MM.1S (cell line): ENCODE data around the gene EPHB1.

Experiments
- DNase-seq: peaks from one replicate; pipeline ENCODE4 v3.0.0-alpha.2; 2015
- H2AFZ ChIP-seq: fragments of 300-600 bp; sonication (generic); 2 replicates; pipeline ENCODE4 v1.6.0; 2016; ENCODE audit warnings: antibody characterized with exemption, low read length
- H3F3A ChIP-seq: fragments of 300-600 bp; sonication (generic); 2 replicates; pipeline ENCODE4 v1.6.1; 2016; ENCODE audit warnings: mild to moderate bottlenecking, antibody characterized with exemption, low read length, moderate library complexity, mixed read lengths; ENCODE audit not compliant: insufficient read depth
- H3K27ac ChIP-seq: fragments of 300-600 bp; sonication (generic); 2 replicates; pipeline ENCODE4 v1.5.1; 2016; ENCODE audit warnings: mild to moderate bottlenecking, low read length
- H3K27me3 ChIP-seq: fragments of 300-600 bp; sonication (generic); replicated peaks from 2 replicates; pipeline ENCODE4 v1.6.0; 2016; ENCODE audit warnings: low read length; ENCODE audit not compliant: insufficient read depth
- H3K36me3 ChIP-seq: fragments of 300-600 bp; sonication (generic); replicated peaks from 2 replicates; pipeline ENCODE4 v1.6.1; 2016; ENCODE audit warnings: mild to moderate bottlenecking, low read length, mixed read lengths; ENCODE audit not compliant: insufficient read depth
- H3K4me1 ChIP-seq: fragments of 300-600 bp; sonication (generic); 2 replicates; pipeline ENCODE4 v1.6.1; 2016; ENCODE audit warnings: low read length, mixed read lengths
- H3K4me2 ChIP-seq: fragments of 300-600 bp; sonication (generic); 2 replicates; pipeline ENCODE4 v1.6.0; 2016; ENCODE audit warnings: low read depth, low read length
- H3K4me3 ChIP-seq: fragments of 300-600 bp; sonication (generic); 2 replicates; pipeline ENCODE4 v1.5.1; 2016; ENCODE audit warnings: low read length, mixed read lengths
- H3K79me2 ChIP-seq: fragments of 300-600 bp; sonication (generic); 2 replicates; pipeline ENCODE4 v1.6.1; 2016; ENCODE audit warnings: mixed run types, low read length, mixed read lengths
- H3K9ac ChIP-seq: fragments of 300-600 bp; sonication (generic); 2 replicates; pipeline ENCODE4 v1.6.1; 2016; ENCODE audit warnings: low read length, mixed read lengths
- H3K9me2 ChIP-seq: fragments of 300-600 bp; sonication (generic); replicated peaks from 2 replicates; pipeline ENCODE4 v1.6.1; 2016; ENCODE audit warnings: mild to moderate bottlenecking, low read length, mixed read lengths; ENCODE audit not compliant: insufficient read depth
- H3K9me3 ChIP-seq: fragments of 300-600 bp; sonication (generic); replicated peaks from 2 replicates; pipeline ENCODE4 v1.6.1; 2016; ENCODE audit warnings: mild to moderate bottlenecking, low read length, mixed read lengths; ENCODE audit not compliant: insufficient read depth
- H4K20me1 ChIP-seq: fragments of 300-600 bp; sonication (generic); 2 replicates; pipeline ENCODE4 v1.6.1; 2016; ENCODE audit warnings: mild to moderate bottlenecking, low read length, moderate library complexity, mixed read lengths; ENCODE audit not compliant: insufficient read depth
- CTCF ChIP-seq: fragments of 300-600 bp; sonication (generic); IDR thresholded peaks from 2 replicates; pipeline ENCODE4 v1.5.1; 2016; ENCODE audit warnings: antibody characterized with exemption, low read length, mixed read lengths
- EZH2 ChIP-seq: fragments of 300-600 bp; sonication (generic); optimal IDR thresholded peaks from 2 replicates; pipeline ENCODE3; 2017; ENCODE audit warnings: low read depth, mild to moderate bottlenecking, antibody characterized with exemption, low read length, mixed read lengths
- EZH2phosphoT487 ChIP-seq: fragments of 300-600 bp; sonication (generic); IDR thresholded peaks from 2 replicates; pipeline ENCODE4 v1.6.1; 2018; ENCODE audit warnings: antibody characterized with exemption, low read length

EPHB1 gene

DNA sequence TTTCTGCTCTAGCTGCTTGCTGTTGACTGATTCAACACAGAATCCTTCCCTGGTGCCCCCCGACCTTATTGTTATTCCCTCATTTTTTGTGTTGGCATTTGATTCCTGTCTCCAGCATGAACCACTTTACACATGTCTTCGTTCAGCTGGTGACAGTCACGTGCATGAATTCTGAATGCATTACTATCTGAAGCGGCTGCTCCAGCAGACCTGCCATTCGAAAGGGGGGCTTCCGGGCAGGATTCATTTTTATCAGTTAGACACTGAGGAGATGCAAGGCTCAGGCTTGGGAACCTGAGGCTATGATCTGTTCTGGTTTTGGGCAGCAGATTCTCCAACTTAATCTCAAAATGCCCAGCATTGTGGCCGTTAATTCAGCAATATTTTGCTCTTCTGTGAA lies 336.2 kb downstream of the EPHB1 start:
- H3K79me2 ChIP-seq, result no peaks in the 10 kb centered on the region
- H4K20me1 ChIP-seq, result no peaks in the 10 kb centered on the region
- H3K9ac ChIP-seq, result no peak overlapping the region
- no peaks in the 10 kb centered on the region for H3K9me3 ChIP-seq
- DNase-seq, result no peak
- H3K27me3 ChIP-seq, result no peaks in the 10 kb centered on the region
- no peak overlapping the region for H3K27ac ChIP-seq
- H3K4me1 ChIP-seq, result no peaks in the 10 kb centered on the region
- no peak overlapping the region for H3K4me2 ChIP-seq
- H2AFZ ChIP-seq, result no peak overlapping the region
- no peaks in the 10 kb centered on the region for H3F3A ChIP-seq
- H3K36me3 ChIP-seq, result no peaks in the 10 kb centered on the region
- H3K9me2 ChIP-seq, result no peaks in the 10 kb centered on the region
- no peak for TF ChIP-seq EZH2phosphoT487
- H3K4me3 ChIP-seq, result no peak overlapping the region

DNA sequence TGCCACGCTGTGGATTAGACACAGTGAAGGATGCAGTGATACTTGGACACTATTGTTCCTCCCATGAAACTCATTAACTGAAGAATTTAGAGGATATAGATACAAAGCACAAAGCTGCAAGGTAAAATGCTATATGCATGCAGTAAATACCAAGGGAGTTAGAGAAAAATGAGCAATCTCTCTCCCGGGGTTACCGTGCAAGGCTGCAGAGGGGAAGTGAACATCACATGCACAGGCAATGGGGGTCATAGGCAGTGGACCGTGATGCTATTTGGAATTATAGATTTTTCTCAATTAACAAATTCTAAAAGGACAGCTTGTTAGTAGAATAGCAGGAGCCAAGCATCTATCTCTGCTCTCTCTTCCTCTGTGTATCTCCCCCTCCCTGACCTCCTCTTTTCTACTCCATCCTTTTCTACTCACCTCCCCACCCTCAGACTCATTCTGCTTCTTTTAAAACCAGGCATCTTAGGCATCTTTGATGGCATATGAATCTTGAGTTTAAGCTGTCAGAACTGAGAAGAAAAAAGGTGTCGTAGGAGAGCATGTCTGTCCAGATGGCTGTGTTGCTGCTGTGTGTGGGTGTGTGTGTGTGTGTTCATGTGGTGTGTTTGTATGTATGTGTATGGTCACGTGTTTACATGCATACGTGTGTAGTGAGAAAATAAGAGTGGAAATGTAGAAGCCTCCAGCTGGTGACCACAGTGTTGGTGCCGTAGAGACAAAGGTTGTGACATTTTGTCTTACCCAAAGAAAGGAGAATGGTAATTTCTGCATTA lies 339.0 kb downstream of the EPHB1 start:
- H3K79me2 ChIP-seq, result no peaks in the 10 kb centered on the region
- no peaks in the 10 kb centered on the region for H3K9me3 ChIP-seq
- H3K4me3 ChIP-seq, result no peak overlapping the region
- no peaks in the 10 kb centered on the region for H3K36me3 ChIP-seq
- no peak overlapping the region for H3K9ac ChIP-seq
- H3K9me2 ChIP-seq, result no peaks in the 10 kb centered on the region
- H3K4me2 ChIP-seq, result no peak overlapping the region
- no peaks in the 10 kb centered on the region for H3F3A ChIP-seq
- H4K20me1 ChIP-seq, result no peaks in the 10 kb centered on the region
- no peak overlapping the region for H3K27ac ChIP-seq
- TF ChIP-seq CTCF, result no peak
- no peak for TF ChIP-seq EZH2
- no peak for TF ChIP-seq EZH2phosphoT487
- DNase-seq, result no peak
- no peaks in the 10 kb centered on the region for H3K4me1 ChIP-seq
- H3K27me3 ChIP-seq, result no peaks in the 10 kb centered on the region
- no peak overlapping the region for H2AFZ ChIP-seq

- no peaks in the 10 kb centered on the region for H3K9me3 ChIP-seq
- no peaks in the 10 kb centered on the region for H3K27me3 ChIP-seq
- no peaks in the 10 kb centered on the region for H3K79me2 ChIP-seq
- H3K9me2 ChIP-seq, result no peaks in the 10 kb centered on the region
- H3K4me3 ChIP-seq, result no peak overlapping the region
- no peaks in the 10 kb centered on the region for H4K20me1 ChIP-seq
- no peaks in the 10 kb centered on the region for H3F3A ChIP-seq
- H2AFZ ChIP-seq, result no peak overlapping the region
- DNase-seq, result no peak
- H3K9ac ChIP-seq, result no peak overlapping the region
- H3K36me3 ChIP-seq, result no peaks in the 10 kb centered on the region
- no peak overlapping the region for H3K27ac ChIP-seq
- H3K4me2 ChIP-seq, result no peak overlapping the region
- H3K4me1 ChIP-seq, result no peaks in the 10 kb centered on the region
- TF ChIP-seq EZH2 (no peak), CTCF (no peak), EZH2phosphoT487 (no peak)
Observed at GRCh38 chr3:135134684-135135075, 339.6 kb downstream of the EPHB1 start.

- H3K79me2 ChIP-seq, result no peaks in the 10 kb centered on the region
- TF ChIP-seq EZH2, result no peak
- no peak for TF ChIP-seq CTCF
- no peak for TF ChIP-seq EZH2phosphoT487
Observed at GRCh38 chr3:135135445-135135844, 340.4 kb downstream of the EPHB1 start.

More at GRCh38 chr3:135135445-135135844, 340.4 kb downstream of the EPHB1 start:
- Histone ChIP-seq H3K36me3 (no peaks in the 10 kb centered on the region), H3K4me3 (no peak overlapping the region), H3F3A (no peaks in the 10 kb centered on the region), H3K4me1 (no peaks in the 10 kb centered on the region), H4K20me1 (no peaks in the 10 kb centered on the region), H3K27ac (no peak overlapping the region), H3K27me3 (no peaks in the 10 kb centered on the region), H3K9me3 (no peaks in the 10 kb centered on the region), H3K4me2 (no peak overlapping the region), H3K9ac (no peak overlapping the region), H2AFZ (no peak overlapping the region), H3K9me2 (no peaks in the 10 kb centered on the region)
- no peak for DNase-seq
